Mesothelial cell of epicardium (in vitro differentiated cells): ENCODE measurements around the gene ATG4A. TPM values are rescaled to one million over a fixed set of nuclear protein-coding genes. Genes with fewer than 3 reads are reported as not detected.

ENCODE experiments used
- DNase-seq, 2 experiments: peaks; one replicate each; pipeline ENCODE4 v3.0.0; 2021; ENCODE audit warnings: low spot score in 2 of 2; ENCODE audit not compliant: unreplicated experiment in 2 of 2
- H3K27ac Mint-ChIP-seq: 2 replicates; pipeline ENCODE4 v1.8.0; 2021; ENCODE audit warnings: mixed read lengths
- H3K27me3 Mint-ChIP-seq: 2 replicates; pipeline ENCODE4 v1.8.0; 2021; ENCODE audit warnings: low read depth, mixed read lengths
- H3K36me3 Mint-ChIP-seq: 2 replicates; pipeline ENCODE4 v1.8.0; 2021; ENCODE audit warnings: mixed read lengths
- H3K4me1 Mint-ChIP-seq: 2 replicates; pipeline ENCODE4 v1.8.0; 2021; ENCODE audit warnings: mixed read lengths
- H3K4me3 Mint-ChIP-seq: 2 replicates; pipeline ENCODE4 v1.8.0; 2021; ENCODE audit warnings: mild to moderate bottlenecking, moderate library complexity, mixed read lengths
- H3K9me3 Mint-ChIP-seq: 2 replicates; pipeline ENCODE4 v1.8.0; 2021; ENCODE audit warnings: mixed read lengths
- CTCF ChIP-seq: fragments of 200-600 bp; sonication (generic); IDR thresholded peaks from one replicate; pipeline ENCODE4 v1.5.0; 2021; ENCODE audit warnings: antibody characterized with exemption; ENCODE audit not compliant: unreplicated experiment
- total RNA-seq: library from RNA; stranded (reverse); gene quantifications from 3 replicates; pipeline ENCODE4 v1.2.1, GENCODE V29; 2021

ATG4A gene
- total RNA-seq, 1 donor from 2014 or later = 7.9 TPM

GRCh38 chrX:108131471-108131870 lies 39.9 kb downstream of the ATG4A start:
- no peaks in the 10 kb centered on the region for H3K27me3 Mint-ChIP-seq
- peaks cover 7% of the 10 kb centered on the region for H3K36me3 Mint-ChIP-seq
- H3K4me1 Mint-ChIP-seq = no peaks in the 10 kb centered on the region
- no peaks in the 10 kb centered on the region for H3K9me3 Mint-ChIP-seq
- H3K27ac Mint-ChIP-seq = no peak overlapping the region
- H3K4me3 Mint-ChIP-seq = no peak overlapping the region
- TF ChIP-seq CTCF = no peak
- DNase-seq = no peak

DNA sequence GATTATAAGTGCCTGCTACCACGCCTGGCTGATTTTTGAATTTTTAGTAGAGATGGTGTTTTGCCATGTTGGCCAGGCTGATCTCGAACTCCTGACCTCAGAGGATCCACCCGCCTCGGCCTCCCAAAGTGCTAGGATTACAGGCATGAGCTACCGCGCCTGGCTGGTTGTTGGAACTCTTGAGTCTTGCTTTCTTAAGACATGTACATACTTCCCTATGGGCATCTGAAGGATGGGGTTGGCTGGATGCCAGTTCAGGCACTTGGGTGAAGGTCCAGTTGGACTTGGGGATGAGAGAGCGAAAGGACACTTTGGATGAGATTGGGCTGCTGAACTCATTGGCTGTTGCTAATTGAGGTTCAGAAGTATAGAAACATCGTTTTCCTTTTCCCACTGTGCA lies 40.5 kb downstream of the ATG4A start:
- Mint-ChIP-seq H3K4me3 (no peak overlapping the region), H3K27ac (no peak overlapping the region), H3K36me3 (peaks cover 7% of the 10 kb centered on the region), H3K4me1 (no peaks in the 10 kb centered on the region), H3K9me3 (no peaks in the 10 kb centered on the region), H3K27me3 (no peaks in the 10 kb centered on the region)
- TF ChIP-seq CTCF = no peak
- no peak for DNase-seq

DNA sequence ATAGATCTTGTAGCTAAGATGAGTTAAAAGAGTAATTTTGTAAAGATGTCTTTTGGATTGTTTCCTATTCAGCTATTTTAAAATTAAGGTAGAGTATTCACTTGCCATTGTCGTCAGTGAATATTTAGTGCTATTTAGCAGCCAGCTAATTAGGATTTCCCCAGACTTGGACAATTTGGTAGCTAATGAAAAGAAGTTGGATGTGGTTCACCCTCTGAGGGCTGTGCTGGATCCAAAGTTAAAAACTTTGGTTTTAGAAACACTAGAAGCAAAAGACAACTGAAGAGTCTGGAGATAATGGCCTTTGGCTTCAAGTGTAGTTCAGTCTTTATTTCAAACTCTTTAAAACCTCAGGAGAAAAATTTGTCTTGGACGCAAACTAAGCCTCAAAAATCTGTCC lies 41.3 kb downstream of the ATG4A start:
- H3K27ac Mint-ChIP-seq = no peak overlapping the region
- H3K27me3 Mint-ChIP-seq = no peaks in the 10 kb centered on the region
- H3K9me3 Mint-ChIP-seq = no peaks in the 10 kb centered on the region
- no peak overlapping the region for H3K4me3 Mint-ChIP-seq
- DNase-seq = no peak
- H3K36me3 Mint-ChIP-seq = peaks cover 7% of the 10 kb centered on the region
- no peaks in the 10 kb centered on the region for H3K4me1 Mint-ChIP-seq
- no peak for TF ChIP-seq CTCF

- no peak for TF ChIP-seq CTCF
- no peaks in the 10 kb centered on the region for H3K4me1 Mint-ChIP-seq
- no peak for DNase-seq
Measured at GRCh38 chrX:108134724-108135123, 43.1 kb downstream of the ATG4A start.

GRCh38 chrX:108138814-108139702 lies 47.5 kb downstream of the ATG4A start:
- no peak for DNase-seq
- Mint-ChIP-seq H3K36me3 (peaks cover 16% of the 10 kb centered on the region), H3K4me3 (no peak overlapping the region), H3K27ac (no peak overlapping the region), H3K9me3 (no peaks in the 10 kb centered on the region), H3K27me3 (no peaks in the 10 kb centered on the region), H3K4me1 (no peaks in the 10 kb centered on the region)
- TF ChIP-seq CTCF = no peak

More at GRCh38 chrX:108134724-108135123, 43.1 kb downstream of the ATG4A start:
- Mint-ChIP-seq H3K36me3 (peaks cover 12% of the 10 kb centered on the region), H3K9me3 (no peaks in the 10 kb centered on the region), H3K4me3 (no peak overlapping the region), H3K27me3 (no peaks in the 10 kb centered on the region), H3K27ac (no peak overlapping the region)
